Panc1 (cell line): Measurements from ENCODE around the gene RASSF6. TPM values are rescaled to one million over a fixed set of nuclear protein-coding genes. Genes with fewer than 3 reads are reported as not detected.
"Not testable (repeated sequence)": the region's sequence is repeated elsewhere in the genome, so short reads cannot be mapped to it uniquely, and the experiment has no call there.

ENCODE experiments used
- ATAC-seq: fragments of 200-7000 bp; cut with Tn5 transposase; 2 replicates; pipeline ENCODE4 v1.9.1; 2020; ENCODE audit warnings: mild to moderate bottlenecking, moderate library complexity
- BruUV-seq: library from RNA; stranded (reverse); fragments of 400-500 nt; replicated peaks from 2 replicates; lab custom pipeline; 2021; lab: Mats Ljungman, UMichigan
- CTCF ChIA-PET: fragments of 300-600 bp; sonication (Branson Sonifier 250); formaldehyde crosslinking; loops from one replicate; lab custom pipeline; 2022; ENCODE audit warnings: antibody characterized with exemption; lab: Charles Lee
- POLR2A ChIA-PET: fragments of 300-600 bp; sonication (Branson Sonifier 250); formaldehyde crosslinking; loops from one replicate; lab custom pipeline; 2022; ENCODE audit warnings: antibody characterized with exemption; lab: Charles Lee
- DNase-seq: peaks from one replicate; pipeline ENCODE4 v3.0.0-alpha.2; 2010; ENCODE audit warnings: low read depth, low spot score
- H3K27ac ChIP-seq: 2 replicates; pipeline ENCODE4 v1.5.1; 2011; ENCODE audit warnings: mild to moderate bottlenecking, low read length, inconsistent platforms
- H3K27me3 ChIP-seq: fragments of 200-500 bp; sonication (Bioruptor generic); 2 replicates; pipeline ENCODE4 v1.6.0; 2014; ENCODE audit warnings: low read length, inconsistent platforms; ENCODE audit not compliant: control insufficient read depth, insufficient read depth
- H3K36me3 ChIP-seq: fragments of 200-500 bp; sonication (Bioruptor generic); 2 replicates; pipeline ENCODE4 v1.5.1; 2014; ENCODE audit warnings: inconsistent platforms, mild to moderate bottlenecking, low read length, moderate library complexity; ENCODE audit not compliant: control insufficient read depth, insufficient read depth
- H3K4me1 ChIP-seq: 2 replicates; pipeline ENCODE4 v1.5.1; 2011; ENCODE audit warnings: inconsistent platforms, mild to moderate bottlenecking, low read length, moderate library complexity; ENCODE audit not compliant: control insufficient read depth, insufficient read depth
- H3K4me3 ChIP-seq, 2 experiments: 2 replicates each; pipeline ENCODE4 v1.5.1; 2011 to 2012; ENCODE audit warnings: low read depth in 2 of 2, low read length in 2 of 2, mild to moderate bottlenecking in 2 of 2, inconsistent platforms in 1 of 2, moderate library complexity in 1 of 2
- H3K9me3 ChIP-seq: fragments of 200-500 bp; sonication (Bioruptor generic); 2 replicates; pipeline ENCODE4 v1.5.1; 2014; ENCODE audit warnings: low read depth, mild to moderate bottlenecking, inconsistent platforms, low read length, moderate library complexity; ENCODE audit not compliant: control insufficient read depth, insufficient read depth
- POLR2AphosphoS5 ChIP-seq: IDR thresholded peaks from 2 replicates; pipeline ENCODE4 v1.6.1; 2012; ENCODE audit warnings: mild to moderate bottlenecking, low read depth, low read length, moderate library complexity
- SIN3A ChIP-seq: IDR thresholded peaks from 2 replicates; pipeline ENCODE4 v1.6.1; 2012; ENCODE audit warnings: low read depth, mild to moderate bottlenecking, low read length, moderate library complexity, borderline replicate concordance; ENCODE audit not compliant: insufficient read depth
- TCF7L2 ChIP-seq: IDR thresholded peaks from 2 replicates; pipeline ENCODE4 v1.6.1; 2011; ENCODE audit warnings: mild to moderate bottlenecking, low read depth, low read length, inconsistent platforms
- in situ Hi-C: cut with HindIII; loops from 2 replicates; pipeline ENCODE4 v1.10.0; 2016; ENCODE audit warnings: low sequenced_read_pairs, low pct_unique_long_range_greater_than_20kb
- intact Hi-C: fragments of 100-400 bp; cut with micrococcal nuclease; formaldehyde crosslinking; loops from one replicate; pipeline ENCODE4 v1.10.0; 2022; ENCODE audit not compliant: unreplicated experiment
- total RNA-seq: library from RNA; stranded (reverse); gene quantifications from one replicate; pipeline ENCODE4 v1.2.1, GENCODE V29; 2021; ENCODE audit not compliant: unreplicated experiment
- TF ChIP-seq, protein P1 (sequence below): fragments of 450-650 bp; IDR thresholded peaks from 2 replicates; pipeline ENCODE4 v1.5.1; 2017; ENCODE audit warnings: mild to moderate bottlenecking
- TF ChIP-seq, protein P2 (sequence below), 2 experiments: IDR thresholded peaks; 2 replicates each; pipeline ENCODE4 v1.6.1; 2011 to 2012; ENCODE audit warnings: low read depth in 2 of 2, control low read depth in 1 of 2, low read length in 1 of 2, mild to moderate bottlenecking in 1 of 2, moderate library complexity in 1 of 2; ENCODE audit not compliant: insufficient read depth in 1 of 2

The RASSF6 gene
- total RNA-seq, 1 experiment from 2014 or later: 0.15 TPM

- Histone ChIP-seq H3K36me3 (no peaks in the 10 kb centered on the region), H3K27ac (no peak overlapping the region), H3K4me3 (no peak overlapping the region), H3K27me3 (no peaks in the 10 kb centered on the region), H3K9me3 (no peaks in the 10 kb centered on the region), H3K4me1 (no peaks in the 10 kb centered on the region)
- ChIA-PET POLR2A (no interaction called here), CTCF (no interaction called here)
- TF ChIP-seq, protein P1, sequence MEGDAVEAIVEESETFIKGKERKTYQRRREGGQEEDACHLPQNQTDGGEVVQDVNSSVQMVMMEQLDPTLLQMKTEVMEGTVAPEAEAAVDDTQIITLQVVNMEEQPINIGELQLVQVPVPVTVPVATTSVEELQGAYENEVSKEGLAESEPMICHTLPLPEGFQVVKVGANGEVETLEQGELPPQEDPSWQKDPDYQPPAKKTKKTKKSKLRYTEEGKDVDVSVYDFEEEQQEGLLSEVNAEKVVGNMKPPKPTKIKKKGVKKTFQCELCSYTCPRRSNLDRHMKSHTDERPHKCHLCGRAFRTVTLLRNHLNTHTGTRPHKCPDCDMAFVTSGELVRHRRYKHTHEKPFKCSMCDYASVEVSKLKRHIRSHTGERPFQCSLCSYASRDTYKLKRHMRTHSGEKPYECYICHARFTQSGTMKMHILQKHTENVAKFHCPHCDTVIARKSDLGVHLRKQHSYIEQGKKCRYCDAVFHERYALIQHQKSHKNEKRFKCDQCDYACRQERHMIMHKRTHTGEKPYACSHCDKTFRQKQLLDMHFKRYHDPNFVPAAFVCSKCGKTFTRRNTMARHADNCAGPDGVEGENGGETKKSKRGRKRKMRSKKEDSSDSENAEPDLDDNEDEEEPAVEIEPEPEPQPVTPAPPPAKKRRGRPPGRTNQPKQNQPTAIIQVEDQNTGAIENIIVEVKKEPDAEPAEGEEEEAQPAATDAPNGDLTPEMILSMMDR: no peak
- TF ChIP-seq POLR2AphosphoS5 (no peak), SIN3A (no peak), TCF7L2 (no peak)
- TF ChIP-seq, protein P2, sequence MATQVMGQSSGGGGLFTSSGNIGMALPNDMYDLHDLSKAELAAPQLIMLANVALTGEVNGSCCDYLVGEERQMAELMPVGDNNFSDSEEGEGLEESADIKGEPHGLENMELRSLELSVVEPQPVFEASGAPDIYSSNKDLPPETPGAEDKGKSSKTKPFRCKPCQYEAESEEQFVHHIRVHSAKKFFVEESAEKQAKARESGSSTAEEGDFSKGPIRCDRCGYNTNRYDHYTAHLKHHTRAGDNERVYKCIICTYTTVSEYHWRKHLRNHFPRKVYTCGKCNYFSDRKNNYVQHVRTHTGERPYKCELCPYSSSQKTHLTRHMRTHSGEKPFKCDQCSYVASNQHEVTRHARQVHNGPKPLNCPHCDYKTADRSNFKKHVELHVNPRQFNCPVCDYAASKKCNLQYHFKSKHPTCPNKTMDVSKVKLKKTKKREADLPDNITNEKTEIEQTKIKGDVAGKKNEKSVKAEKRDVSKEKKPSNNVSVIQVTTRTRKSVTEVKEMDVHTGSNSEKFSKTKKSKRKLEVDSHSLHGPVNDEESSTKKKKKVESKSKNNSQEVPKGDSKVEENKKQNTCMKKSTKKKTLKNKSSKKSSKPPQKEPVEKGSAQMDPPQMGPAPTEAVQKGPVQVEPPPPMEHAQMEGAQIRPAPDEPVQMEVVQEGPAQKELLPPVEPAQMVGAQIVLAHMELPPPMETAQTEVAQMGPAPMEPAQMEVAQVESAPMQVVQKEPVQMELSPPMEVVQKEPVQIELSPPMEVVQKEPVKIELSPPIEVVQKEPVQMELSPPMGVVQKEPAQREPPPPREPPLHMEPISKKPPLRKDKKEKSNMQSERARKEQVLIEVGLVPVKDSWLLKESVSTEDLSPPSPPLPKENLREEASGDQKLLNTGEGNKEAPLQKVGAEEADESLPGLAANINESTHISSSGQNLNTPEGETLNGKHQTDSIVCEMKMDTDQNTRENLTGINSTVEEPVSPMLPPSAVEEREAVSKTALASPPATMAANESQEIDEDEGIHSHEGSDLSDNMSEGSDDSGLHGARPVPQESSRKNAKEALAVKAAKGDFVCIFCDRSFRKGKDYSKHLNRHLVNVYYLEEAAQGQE (IDR thresholded peaks at IDR 0.05; ENCODE audit: insufficient read depth in 1 of 2, low read depth in 2 of 2, low read length in 1 of 2): no peak
- in situ Hi-C loops (no loop called here), intact Hi-C loops (no loop called here)
- ATAC-seq: no peak
- DNase-seq: no peak
- no TSS peak for BruUV-seq
Measured at GRCh38 chr4:73646117-73646516, 25.9 kb upstream of the RASSF6 start.

GRCh38 chr4:73631565-73632226 lies 11.5 kb upstream of the RASSF6 start:
- in situ Hi-C loops: no loop called here

GRCh38 chr4:73628834-73629233 lies 8.6 kb upstream of the RASSF6 start:
- H3K4me1 ChIP-seq, H3K9me3 ChIP-seq, H3K27ac ChIP-seq, ATAC-seq, in situ Hi-C loops, intact Hi-C loops, H3K36me3 ChIP-seq, BruUV-seq, POLR2A ChIA-PET, DNase-seq, CTCF ChIA-PET, H3K4me3 ChIP-seq, H3K27me3 ChIP-seq: not testable (repeated sequence)

More at GRCh38 chr4:73631565-73632226, 11.5 kb upstream of the RASSF6 start:
- H3K4me1 ChIP-seq: no peaks in the 10 kb centered on the region
- ChIA-PET POLR2A (no interaction called here), CTCF (no interaction called here)
- H3K36me3 ChIP-seq: no peaks in the 10 kb centered on the region
- intact Hi-C loops: no loop called here
- H3K9me3 ChIP-seq: no peaks in the 10 kb centered on the region
- ATAC-seq (no peak), DNase-seq (no peak)
- no peaks in the 10 kb centered on the region for H3K27me3 ChIP-seq
- no TSS peak for BruUV-seq
- TF ChIP-seq POLR2AphosphoS5: no peak
- TF ChIP-seq, protein P2 (IDR thresholded peaks at IDR 0.05; ENCODE audit: insufficient read depth in 1 of 2, low read depth in 2 of 2, low read length in 1 of 2): no peak
- TF ChIP-seq, protein P1: no peak
- TF ChIP-seq TCF7L2: no peak
- no peak for TF ChIP-seq SIN3A
- H3K27ac ChIP-seq: no peak overlapping the region
- H3K4me3 ChIP-seq: no peak overlapping the region
